Lung (tissue), 12 donors: ENCODE data around the gene STK32A. TPM values are rescaled to one million over a fixed set of nuclear protein-coding genes. Genes with fewer than 3 reads are reported as not detected.

ENCODE experiments used
- ATAC-seq: fragments of 200-7000 bp; cut with Tn5 transposase; one replicate; pipeline ENCODE4 v1.9.1; 2020; ENCODE audit warnings: moderate number of reproducible peaks; ENCODE audit not compliant: insufficient read depth, low FRiP score
- DNase-seq, 3 donors: peaks; one replicate each; pipeline ENCODE4 v3.0.0-alpha.2; 2013 to 2017
- H3K27ac ChIP-seq, 2 donors: one replicate each; pipeline ENCODE4 v1.5.1; 2013; ENCODE audit warnings: mild to moderate bottlenecking in 2 of 2, moderate library complexity in 2 of 2, control low read depth in 1 of 2, inconsistent platforms in 1 of 2, low read depth in 1 of 2, low read length in 1 of 2
- H3K27me3 ChIP-seq, 3 donors: one replicate each; pipeline ENCODE4 v1.5.1; 2013; ENCODE audit warnings: low read length in 2 of 3; ENCODE audit not compliant: control insufficient read depth in 3 of 3, insufficient read depth in 3 of 3
- H3K36me3 ChIP-seq, 4 donors: one replicate each; pipeline ENCODE4 v1.5.1; 2013; ENCODE audit warnings: low read length in 4 of 4, mild to moderate bottlenecking in 1 of 4, moderate library complexity in 1 of 4; ENCODE audit not compliant: control insufficient read depth in 4 of 4, insufficient read depth in 4 of 4
- H3K4me1 ChIP-seq, 5 donors: one replicate each; pipeline ENCODE4 v1.5.1; 2013; ENCODE audit warnings: low read length in 5 of 5, mild to moderate bottlenecking in 2 of 5, moderate library complexity in 1 of 5; ENCODE audit not compliant: control insufficient read depth in 5 of 5, insufficient read depth in 5 of 5
- H3K4me3 ChIP-seq: one replicate; pipeline ENCODE4 v1.5.1; 2013; ENCODE audit warnings: mild to moderate bottlenecking, control low read depth, moderate library complexity
- H3K9ac ChIP-seq, 2 donors: one replicate each; pipeline ENCODE4 v1.5.1; 2013; ENCODE audit warnings: low read length in 2 of 2, control low read depth in 1 of 2; ENCODE audit not compliant: insufficient read depth in 1 of 2
- H3K9me3 ChIP-seq, 4 donors: one replicate each; pipeline ENCODE4 v1.5.1; 2013; ENCODE audit warnings: low read length in 3 of 4, mild to moderate bottlenecking in 1 of 4, moderate library complexity in 1 of 4; ENCODE audit not compliant: control insufficient read depth in 4 of 4, insufficient read depth in 3 of 4
- CTCF ChIP-seq: IDR thresholded peaks from 2 replicates; pipeline ENCODE4 v1.5.1; 2012; ENCODE audit warnings: mild to moderate bottlenecking; ENCODE audit errors: control extremely low read depth, extremely low read depth
- WGBS, 2 donors: extraction: QIAGEN DNeasy Blood & Tissue Kit; methylation state at CpG; one replicate each; pipeline ENCODE4 v1.1.7; 2013; 5-methylcytosine and 5-hydroxymethylcytosine counted together
- polyA plus RNA-seq, 2 donors: library from polyadenylated mRNA; stranded (reverse); fragments of 200-250 nt; gene quantifications; one replicate each; pipeline ENCODE4 v1.2.1, GENCODE V29; 2013
- total RNA-seq, 2 donors: library from RNA; depleted of rRNA in 1 of 2; stranded (reverse); fragments of >200 nt in 1 of 2; gene quantifications; one replicate each; pipeline ENCODE4 v1.2.1, GENCODE V29; 2014 to 2021
- donor health status: control.
- donor health status: control.
- donor health status: Bipolar disorder and iron deficiency.
- donor health status: healthy.
- donor health status: DM: yes; HTN: yes; CAD: no.

The STK32A gene
- total and polyA plus RNA-seq, 4 donors: 1.1 to 8.7 (median 4.6) TPM

GRCh38 chr5:147381555-147381954 is 146.7 kb downstream of the STK32A start:
- Histone ChIP-seq H3K4me1 (no peaks in the 10 kb centered on the region), H3K4me3 (no peak overlapping the region), H3K27me3 (no peaks in the 10 kb centered on the region), H3K36me3 (no peaks in the 10 kb centered on the region), H3K9me3 (peaks cover 0 to 5% (median 0%) of the 10 kb centered on the region in 4 donors), H3K9ac (no peak overlapping the region), H3K27ac (no peak overlapping the region)
- ATAC-seq (no peak), DNase-seq (no peak)
- 88 to 93% methylated on average over 3 of the region's 3 CpGs for WGBS, 2 donors
- TF ChIP-seq CTCF: no peak

DNA sequence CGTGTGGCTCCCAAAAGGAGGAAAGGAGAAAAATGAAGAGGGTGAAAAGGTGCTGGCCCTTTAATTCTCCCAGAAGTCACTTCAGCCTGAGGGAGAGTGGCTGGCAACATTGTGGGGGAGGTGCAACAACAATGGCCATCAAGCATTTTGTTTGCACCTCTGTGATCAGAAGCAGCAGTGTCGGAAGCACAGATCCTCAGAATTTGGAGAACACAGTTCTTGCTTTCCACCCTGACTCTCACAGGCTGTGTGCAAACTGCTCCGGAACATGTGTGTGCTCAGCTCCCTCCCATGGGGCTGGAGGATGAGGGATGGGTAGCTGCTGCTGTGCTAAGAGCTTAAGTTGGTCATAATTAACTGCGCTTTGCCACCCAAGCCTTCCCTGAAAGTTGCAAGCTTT is 147.9 kb downstream of the STK32A start:
- no peak overlapping the region for H3K9ac ChIP-seq
- 75 to 78% methylated on average over 4 of the region's 4 CpGs for WGBS, 2 donors
- H3K4me3 ChIP-seq: no peak overlapping the region

GRCh38 chr5:147384346-147385193 is 149.7 kb downstream of the STK32A start:
- ATAC-seq: no peak
- H3K4me1 ChIP-seq: no peaks in the 10 kb centered on the region
- no peak overlapping the region for H3K9ac ChIP-seq
- no peaks in the 10 kb centered on the region for H3K36me3 ChIP-seq
- no peak for TF ChIP-seq CTCF
- H3K9me3 ChIP-seq: no peaks in the 10 kb centered on the region
- H3K27ac ChIP-seq: no peak overlapping the region
- H3K4me3 ChIP-seq: no peak overlapping the region
- H3K27me3 ChIP-seq: no peaks in the 10 kb centered on the region
- DNase-seq: no peak
- WGBS, 2 donors: 77 to 83% methylated on average over 6 of the region's 6 CpGs

More for the DNA sequence above, 147.9 kb downstream of the STK32A start:
- DNase-seq (no peak), ATAC-seq (no peak)
- no peak for TF ChIP-seq CTCF
- H3K36me3 ChIP-seq: no peaks in the 10 kb centered on the region
- no peak overlapping the region for H3K27ac ChIP-seq
- H3K4me1 ChIP-seq: no peaks in the 10 kb centered on the region
- H3K27me3 ChIP-seq: no peaks in the 10 kb centered on the region
- H3K9me3 ChIP-seq: peaks cover 0 to 5% (median 0%) of the 10 kb centered on the region in 4 donors

- no peak for DNase-seq
- no peaks in the 10 kb centered on the region for H3K27me3 ChIP-seq
- H3K4me1 ChIP-seq: no peaks in the 10 kb centered on the region
- no peak overlapping the region for H3K9ac ChIP-seq
- TF ChIP-seq CTCF: no peak
- H3K36me3 ChIP-seq: no peaks in the 10 kb centered on the region
- WGBS, 2 donors: 74 to 75% methylated on average over 4 of the region's 4 CpGs
- no peak overlapping the region for H3K4me3 ChIP-seq
- no peak for ATAC-seq
- no peaks in the 10 kb centered on the region for H3K9me3 ChIP-seq
- no peak overlapping the region for H3K27ac ChIP-seq
Observed at GRCh38 chr5:147387109-147387508, 152.3 kb downstream of the STK32A start.
